HepG2 (cell line): Measurements from ENCODE around the gene PAQR7. TPM values are rescaled to one million over a fixed set of nuclear protein-coding genes. Genes with fewer than 3 reads are reported as not detected.
A peak's percentile ranks its signal among the peaks of the same experiment; 100 is the strongest.

ENCODE experiments used
- ARNT2 ChIP-seq: sonication (generic); formaldehyde crosslinking; IDR thresholded peaks from 2 replicates; pipeline ENCODE4 v1.8.0; 2022; ENCODE audit warnings: mild to moderate bottlenecking, low read depth, missing genetic modification reagents, moderate library complexity
- FOXM1 ChIP-seq: sonication (generic); formaldehyde crosslinking; IDR thresholded peaks from 2 replicates; pipeline ENCODE4 v1.5.0; 2020; ENCODE audit warnings: missing genetic modification reagents
- HNRNPLL ChIP-seq: fragments of 200-400 bp; formaldehyde crosslinking; IDR thresholded peaks from 2 replicates; pipeline ENCODE4 v1.6.1; 2017; ENCODE audit warnings: mild to moderate bottlenecking, low read depth, low read length; ENCODE audit not compliant: poor library complexity, severe bottlenecking
- KDM5A ChIP-seq: fragments of 200-600 bp; sonication (generic); IDR thresholded peaks from 2 replicates; pipeline ENCODE4 v1.7.0; 2018; ENCODE audit warnings: antibody characterized with exemption, mild to moderate bottlenecking, low read length, borderline replicate concordance
- MAFK ChIP-seq, 2 experiments: IDR thresholded peaks in 1 of 2; conservative IDR thresholded peaks in 1 of 2; 2 replicates each; pipeline ENCODE4 v1.6.1; 2011; ENCODE audit warnings: improper control_type of control experiment in 2 of 2, low read length in 2 of 2
- MATR3 ChIP-seq: sonication (generic); formaldehyde crosslinking; IDR thresholded peaks from 2 replicates; pipeline ENCODE4 v1.4.0; 2020; ENCODE audit warnings: missing genetic modification reagents
- NRL ChIP-seq: sonication (generic); formaldehyde crosslinking; IDR thresholded peaks from 2 replicates; pipeline ENCODE4 v1.5.0; 2020; ENCODE audit warnings: missing genetic modification reagents, mild to moderate bottlenecking, moderate library complexity, borderline replicate concordance
- RFXANK ChIP-seq: IDR thresholded peaks from 2 replicates; pipeline ENCODE4 v1.6.1; 2016
- RORA ChIP-seq: sonication (generic); formaldehyde crosslinking; IDR thresholded peaks from 2 replicates; pipeline ENCODE4 v1.5.0; 2020; ENCODE audit warnings: mild to moderate bottlenecking, missing genetic modification reagents, moderate library complexity
- RXRB ChIP-seq: IDR thresholded peaks from 2 replicates; pipeline ENCODE4 v1.6.1; 2016; ENCODE audit warnings: borderline replicate concordance, missing genetic modification reagents, missing compliant biosample characterization
- SAP130 ChIP-seq: IDR thresholded peaks from 2 replicates; pipeline ENCODE4 v1.6.1; 2016; ENCODE audit warnings: low read depth
- TEAD2 ChIP-seq: sonication (generic); formaldehyde crosslinking; IDR thresholded peaks from 2 replicates; pipeline ENCODE4 v1.9.0; 2021; ENCODE audit warnings: missing genetic modification reagents
- TFE3 ChIP-seq: IDR thresholded peaks from 2 replicates; pipeline ENCODE4 v1.6.1; 2016
- TIGD3 ChIP-seq: sonication (generic); formaldehyde crosslinking; IDR thresholded peaks from 2 replicates; pipeline ENCODE4 v1.5.1; 2020; ENCODE audit warnings: mild to moderate bottlenecking, missing genetic modification reagents, borderline replicate concordance
- U2AF1 ChIP-seq: fragments of 200-400 bp; formaldehyde crosslinking; optimal IDR thresholded peaks from 2 replicates; pipeline ENCODE3; 2017; ENCODE audit warnings: mild to moderate bottlenecking, low read depth, low read length
- ZBTB7B ChIP-seq: sonication (generic); formaldehyde crosslinking; IDR thresholded peaks from 2 replicates; pipeline ENCODE4 v1.4.0; 2020; ENCODE audit warnings: missing genetic modification reagents
- ZFP91 ChIP-seq: sonication (generic); formaldehyde crosslinking; IDR thresholded peaks from 2 replicates; pipeline ENCODE4 v1.9.0; 2022; ENCODE audit warnings: missing genetic modification reagents, mild to moderate bottlenecking, borderline replicate concordance
- ZNF12 ChIP-seq: sonication (generic); formaldehyde crosslinking; IDR thresholded peaks from 2 replicates; pipeline ENCODE4 v1.5.0; 2020; ENCODE audit warnings: missing genetic modification reagents
- ZNF274 ChIP-seq: sonication (generic); formaldehyde crosslinking; IDR thresholded peaks from 2 replicates; pipeline ENCODE4 v1.5.1; 2020; ENCODE audit warnings: mild to moderate bottlenecking, missing genetic modification reagents
- ZNF510 ChIP-seq: sonication (generic); formaldehyde crosslinking; IDR thresholded peaks from 2 replicates; pipeline ENCODE4 v1.4.0; 2020; ENCODE audit warnings: low read depth, mild to moderate bottlenecking, missing genetic modification reagents
- ZNF550 ChIP-seq: sonication (generic); formaldehyde crosslinking; IDR thresholded peaks from 2 replicates; pipeline ENCODE4 v1.4.0; 2020; ENCODE audit warnings: mild to moderate bottlenecking, missing genetic modification reagents, borderline replicate concordance
- ZNF572 ChIP-seq: sonication (generic); formaldehyde crosslinking; IDR thresholded peaks from 2 replicates; pipeline ENCODE4 v1.5.1; 2020; ENCODE audit warnings: mild to moderate bottlenecking, missing genetic modification reagents
- ZNF574 ChIP-seq: sonication (generic); formaldehyde crosslinking; IDR thresholded peaks from 2 replicates; pipeline ENCODE4 v1.4.0; 2020; ENCODE audit warnings: missing genetic modification reagents
- ZNF652 ChIP-seq: IDR thresholded peaks from 2 replicates; pipeline ENCODE4 v1.6.1; 2016; ENCODE audit warnings: low read depth, borderline replicate concordance
- polyA plus RNA-seq, 8 experiments: library from polyadenylated mRNA; depleted of rRNA in 3 of 8; stranded (reverse) in 7 of 8; unstranded in 1 of 8; fragments of >200 nt; fragmentation: Illumina TruSeq in 4 of 8; extraction: Trizol in 4 of 8; gene quantifications; 2 replicates each; pipeline versions ENCODE4 v1.2.1 to v1.2.3, GENCODE V29; 2011 to 2016; ENCODE audit warnings: low read depth in 4 of 8, missing spikeins in 1 of 8, mixed read lengths in 1 of 8; ENCODE audit not compliant: insufficient read depth in 1 of 8
- total RNA-seq, 5 experiments: library from RNA; depleted of rRNA; stranded (reverse); fragments of >200 nt; fragmentation: Illumina TruSeq; extraction: Trizol; gene quantifications; 2 replicates each; pipeline ENCODE4 v1.2.3, GENCODE V29; 2016; ENCODE audit warnings: low read depth in 1 of 5

The PAQR7 gene
- total and polyA plus RNA-seq, 2 of the 13 experiments (the other 11 are each of a cell fraction or from before 2014, with no cell fraction given), result 13.2 to 16.6 TPM

GRCh38 chr1:25871086-25871703 lies 4.3 kb downstream of the PAQR7 start (continued):
- TF ChIP-seq KDM5A (no peak), ZNF12 (no peak), HNRNPLL (no peak), TEAD2 (CRISPR knock-in tag) (no peak), RORA (CRISPR knock-in tag) (no peak), TIGD3 (CRISPR knock-in tag) (no peak), ZNF652 (no peak), ARNT2 (CRISPR knock-in tag) (peak; percentile 29; the same call in 1 of the 2 replicates), ZFP91 (CRISPR knock-in tag) (peak; percentile 45; the same call in 1 of the 2 replicates), ZNF274 (CRISPR knock-in tag) (no peak), U2AF1 (peak; percentile 39), MATR3 (CRISPR knock-in tag) (no peak), RXRB (CRISPR knock-in tag) (peak; percentile 27; the same call in 1 of the 2 replicates), MAFK (conservative IDR thresholded peaks at IDR 0.05 in 1 of 2, IDR thresholded peaks at IDR 0.05 in 1 of 2; ENCODE audit: low read length in 2 of 2) (no peak), RFXANK (no peak), ZNF574 (CRISPR knock-in tag) (no peak), ZBTB7B (CRISPR knock-in tag) (peak; percentile 70; the same call in 1 of the 2 replicates), SAP130 (peak; percentile 29; the same call in 1 of the 2 replicates), ZNF572 (CRISPR knock-in tag) (no peak), ZNF550 (CRISPR knock-in tag) (no peak), NRL (CRISPR knock-in tag) (no peak), FOXM1 (CRISPR knock-in tag) (no peak), ZNF510 (CRISPR knock-in tag) (no peak), TFE3 (CRISPR knock-in tag) (no peak)
